Stimulated activated CD4-positive, alpha-beta T cell treated with anti-CD3 and anti-CD28 coated beads, Interleukin-15, amount 100 ng/mL, for 24 hours (primary cell): ENCODE measurements around the gene DOLPP1.
"Not testable (repeated sequence)": the region's sequence is repeated elsewhere in the genome, so short reads cannot be mapped to it uniquely, and the experiment has no call there.

Experiments
- DNase-seq: peaks from one replicate; pipeline ENCODE4 v3.0.0-alpha.2; 2020

DOLPP1 gene

DNA sequence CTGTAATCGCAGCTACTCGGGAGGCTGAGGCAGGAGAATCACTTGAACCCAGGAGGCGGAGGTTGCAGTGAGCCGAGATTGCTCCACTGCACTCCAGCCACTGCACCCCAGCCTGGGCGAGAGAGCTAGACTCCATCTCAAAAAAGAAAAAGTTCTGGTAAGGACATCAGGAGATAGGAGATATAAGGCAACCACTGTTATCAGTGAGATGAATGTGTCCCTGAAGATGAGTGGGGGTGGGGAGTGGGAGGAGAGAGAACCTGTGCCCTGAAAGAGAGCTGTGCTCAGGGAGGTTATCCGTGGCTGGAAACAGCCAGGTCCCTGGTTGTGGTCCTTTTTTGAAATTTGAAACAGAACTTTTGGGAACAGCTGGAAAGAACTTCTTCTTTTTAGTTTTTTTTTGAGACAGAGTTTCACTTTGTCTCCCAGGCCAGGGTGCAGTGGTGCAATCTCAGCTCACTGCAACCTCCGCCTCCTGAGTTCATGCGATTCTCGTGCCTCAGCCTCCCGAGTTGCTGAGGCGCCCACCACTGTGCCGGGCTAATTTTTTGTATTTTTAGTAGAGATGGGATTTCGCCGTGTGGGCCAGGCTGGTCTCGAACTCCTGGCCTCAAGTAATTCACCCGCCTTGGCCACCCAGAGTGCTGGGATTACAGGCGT is 32.9 kb downstream of the DOLPP1 start:
- no peak for DNase-seq

DNA sequence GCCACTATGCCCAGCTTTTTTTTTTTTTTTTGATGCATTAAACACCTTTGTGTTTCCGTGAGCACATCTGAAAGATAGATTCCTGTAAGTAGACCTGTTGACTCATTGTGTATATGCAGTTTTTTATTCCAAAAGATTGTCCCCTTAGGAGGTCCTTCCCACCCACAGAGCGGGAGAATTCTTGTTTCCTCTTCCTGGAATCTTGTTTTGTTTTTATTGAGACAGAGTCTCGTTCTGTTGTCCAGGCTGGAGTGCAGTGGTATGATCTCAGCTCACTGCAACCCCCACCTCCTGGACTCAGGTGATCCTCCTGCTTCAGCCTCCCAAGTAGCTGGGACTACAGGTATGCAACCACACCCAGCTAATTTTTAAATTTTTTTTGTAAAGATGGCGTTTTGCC is 37.9 kb downstream of the DOLPP1 start:
- no peak for DNase-seq

DNA sequence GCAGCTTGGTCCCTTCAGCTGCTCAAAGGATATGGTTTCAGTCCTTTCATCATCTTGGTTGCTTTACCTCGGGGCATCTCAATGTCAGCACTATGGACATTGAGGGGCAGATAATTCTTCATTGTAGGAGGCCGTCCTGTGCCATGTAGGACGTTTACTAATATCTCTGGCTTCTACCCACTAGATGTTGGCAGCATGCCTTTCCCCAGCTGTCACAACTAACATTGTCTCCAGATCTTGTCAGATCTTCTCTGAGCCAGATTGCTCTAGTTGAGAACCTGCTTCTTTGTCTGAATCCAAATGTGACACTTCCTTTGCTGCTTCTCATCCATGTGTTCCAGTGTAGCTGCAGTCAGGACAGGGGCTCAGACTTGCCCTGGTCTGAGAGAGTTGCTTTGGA is 40.6 kb downstream of the DOLPP1 start:
- no peak for DNase-seq

DNA sequence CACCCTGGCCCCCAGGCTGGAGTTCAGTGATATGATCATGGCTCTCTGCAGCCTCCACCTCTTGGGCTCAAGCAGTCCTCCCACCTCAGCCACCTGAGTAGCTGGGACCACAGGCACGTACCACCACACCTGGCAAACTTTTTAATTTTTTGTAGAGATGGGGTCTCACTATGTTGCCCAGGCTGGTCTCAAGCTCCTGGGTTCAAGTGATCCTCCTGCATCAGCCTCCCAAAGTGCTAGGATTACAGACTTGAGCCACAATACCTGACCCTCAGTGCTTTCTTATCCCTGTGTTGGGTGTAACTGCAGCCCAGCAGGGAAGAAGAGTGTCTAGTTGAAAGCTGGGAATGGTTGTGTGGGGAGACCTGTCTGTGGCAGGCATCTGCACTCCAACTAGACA is 41.2 kb downstream of the DOLPP1 start:
- DNase-seq: no peak

DNA sequence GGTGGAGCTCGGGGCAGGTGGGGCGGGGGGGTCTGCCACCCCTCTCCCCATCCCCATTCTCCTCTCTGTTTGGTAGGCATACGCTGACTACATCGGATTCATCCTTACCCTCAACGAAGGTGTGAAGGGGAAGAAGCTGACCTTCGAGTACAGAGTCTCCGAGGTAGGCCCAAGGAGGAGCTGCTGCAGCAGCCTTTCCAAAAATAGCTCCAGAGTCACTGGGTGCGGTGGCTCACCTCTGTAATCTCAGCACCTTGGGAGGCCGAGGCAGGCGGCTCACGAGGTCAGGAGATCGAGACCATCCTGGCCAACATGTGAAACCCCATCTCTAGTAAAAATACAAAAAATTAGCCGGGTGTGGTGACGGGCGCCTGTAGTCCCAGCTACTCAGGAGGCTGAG is 42.1 kb downstream of the DOLPP1 start:
- DNase-seq: not testable (repeated sequence)

GRCh38 chr9:129124506-129125069 is 43.7 kb downstream of the DOLPP1 start:
- DNase-seq: no peak

GRCh38 chr9:129125478-129125877 is 44.6 kb downstream of the DOLPP1 start:
- no peak for DNase-seq

GRCh38 chr9:129126749-129127618 is 46.1 kb downstream of the DOLPP1 start:
- DNase-seq: no peak

DNA sequence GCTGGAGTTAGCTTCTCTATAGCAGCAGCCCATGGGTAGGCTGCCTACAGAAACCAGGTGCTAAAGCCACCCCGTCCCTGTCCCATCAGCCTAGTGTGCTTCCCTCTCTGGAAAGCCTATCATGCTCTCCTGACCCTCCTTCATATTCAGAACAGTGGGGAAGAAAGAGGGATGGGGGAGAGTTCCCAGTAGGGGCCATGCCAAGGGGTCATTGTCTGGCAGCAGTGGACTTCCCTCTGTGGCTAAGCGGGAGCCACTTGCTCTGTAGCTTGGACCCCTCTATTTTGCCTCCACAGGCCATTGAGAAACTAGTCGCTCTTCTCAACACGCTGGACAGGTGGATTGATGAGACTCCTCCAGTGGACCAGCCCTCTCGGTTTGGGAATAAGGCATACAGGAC is 47.8 kb downstream of the DOLPP1 start:
- DNase-seq: no peak

- not testable (repeated sequence) for DNase-seq
Observed at GRCh38 chr9:129130271-129130670, 49.4 kb downstream of the DOLPP1 start.

DNA sequence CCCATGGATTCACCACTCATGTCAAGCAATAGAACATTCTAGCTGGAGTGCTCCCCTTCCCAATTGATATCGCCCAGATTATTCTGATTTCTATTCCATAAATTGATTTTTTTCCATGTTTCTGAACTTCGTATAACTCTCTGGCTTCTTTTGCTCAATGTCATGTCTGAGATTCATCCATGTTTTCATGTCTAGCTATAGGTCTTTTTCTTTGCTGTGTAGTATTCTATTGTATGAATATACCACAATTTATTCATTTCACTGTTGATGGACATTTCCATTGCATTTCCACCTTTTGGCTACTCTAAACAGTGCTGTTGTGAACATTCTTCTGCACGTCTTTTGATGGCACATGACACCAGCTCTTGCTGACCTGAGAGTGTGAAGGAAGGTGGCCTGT is 49.9 kb downstream of the DOLPP1 start:
- DNase-seq: no peak

DNA sequence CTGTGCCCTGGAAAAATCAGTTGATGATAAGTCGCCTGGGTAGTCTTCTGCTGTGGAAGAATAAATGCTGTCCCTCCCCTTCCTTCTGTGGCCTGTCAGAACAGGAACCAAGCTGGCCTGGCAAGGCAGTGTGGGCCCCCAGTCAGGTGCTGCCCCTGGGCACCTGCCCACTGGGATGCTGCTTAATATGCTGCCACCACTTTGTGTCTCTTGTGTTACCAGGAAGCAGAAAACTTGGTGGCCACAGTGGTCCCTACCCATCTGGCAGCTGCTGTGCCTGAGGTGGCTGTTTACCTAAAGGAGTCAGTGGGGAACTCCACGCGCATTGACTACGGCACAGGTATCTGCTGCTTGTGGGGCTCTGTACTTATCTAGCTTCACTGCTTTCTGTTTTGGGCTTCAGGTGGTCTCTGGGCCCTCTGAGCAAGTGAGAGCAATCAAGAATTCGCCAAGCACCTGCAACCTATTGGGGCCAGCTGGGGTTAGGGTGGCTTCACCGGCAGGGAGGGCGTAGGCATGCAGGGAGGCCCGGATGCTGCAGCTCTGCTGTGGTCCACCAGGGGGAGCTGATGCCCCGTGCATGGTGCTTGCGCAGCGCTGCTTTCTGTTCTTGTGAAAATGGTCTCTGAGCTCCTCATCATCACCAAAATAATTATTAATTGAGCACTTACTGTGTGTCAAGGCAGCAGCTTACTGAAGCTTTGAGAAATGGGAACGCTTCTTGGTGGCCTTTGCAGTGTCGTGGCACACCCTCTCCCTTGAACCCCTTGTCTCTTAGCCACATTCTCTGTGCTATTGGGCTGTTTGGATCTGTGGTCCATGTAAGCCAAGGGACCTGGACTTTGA is 50.6 kb downstream of the DOLPP1 start:
- DNase-seq: peak; percentile 88

DNA sequence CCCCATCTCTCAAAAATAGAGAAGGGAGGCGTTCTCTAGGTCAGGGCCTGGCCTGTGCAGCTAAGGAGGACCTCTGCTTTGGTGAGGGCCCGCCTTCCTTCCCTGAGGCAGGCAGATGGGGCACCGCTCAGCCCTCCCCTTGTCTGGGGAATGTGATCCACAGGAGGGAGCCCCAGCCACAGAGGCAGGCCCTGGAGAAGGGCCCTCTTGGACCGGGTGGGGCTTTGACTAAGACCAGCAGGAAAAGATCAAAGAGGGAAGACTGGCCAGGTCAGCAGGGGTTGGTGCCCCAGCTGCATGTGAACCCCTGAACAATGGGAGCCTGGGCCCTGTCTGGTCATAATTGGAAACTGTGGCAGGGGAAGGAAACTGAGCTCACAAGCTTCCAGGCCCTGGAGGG is 52.2 kb downstream of the DOLPP1 start:
- no peak for DNase-seq

- DNase-seq: no peak
Observed at GRCh38 chr9:129135476-129135875, 54.6 kb downstream of the DOLPP1 start.

DNA sequence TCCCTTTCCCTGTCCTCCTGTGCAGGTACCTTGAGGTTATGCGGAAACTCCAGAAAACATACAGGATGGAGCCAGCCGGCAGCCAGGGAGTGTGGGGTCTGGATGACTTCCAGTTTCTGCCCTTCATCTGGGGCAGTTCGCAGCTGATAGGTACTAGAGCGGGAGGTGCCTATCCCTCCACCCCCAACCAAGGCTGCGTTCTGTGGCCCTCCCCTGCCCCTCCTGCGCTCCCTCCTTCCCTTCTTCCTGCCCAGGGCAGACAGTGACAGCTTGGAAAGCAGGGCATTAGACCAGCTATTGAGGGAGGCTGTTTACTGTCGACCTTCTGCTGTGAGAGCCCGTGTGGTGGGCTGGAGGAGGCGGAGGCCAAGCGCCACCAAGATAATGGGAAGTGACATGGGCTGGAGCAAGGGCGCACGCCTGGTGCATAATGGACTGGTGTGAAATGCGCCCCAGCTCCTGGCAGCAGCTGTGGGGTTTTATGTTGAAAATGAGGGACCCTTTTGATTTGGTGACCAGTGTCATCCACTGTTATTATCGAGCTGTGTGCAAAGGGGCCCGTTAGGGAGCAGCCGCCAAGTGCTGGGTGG is 55.6 kb downstream of the DOLPP1 start:
- DNase-seq: no peak

GRCh38 chr9:129137292-129138143 is 56.6 kb downstream of the DOLPP1 start:
- no peak for DNase-seq

- DNase-seq: no peak
Observed at GRCh38 chr9:129138144-129138462, 57.2 kb downstream of the DOLPP1 start.

DNA sequence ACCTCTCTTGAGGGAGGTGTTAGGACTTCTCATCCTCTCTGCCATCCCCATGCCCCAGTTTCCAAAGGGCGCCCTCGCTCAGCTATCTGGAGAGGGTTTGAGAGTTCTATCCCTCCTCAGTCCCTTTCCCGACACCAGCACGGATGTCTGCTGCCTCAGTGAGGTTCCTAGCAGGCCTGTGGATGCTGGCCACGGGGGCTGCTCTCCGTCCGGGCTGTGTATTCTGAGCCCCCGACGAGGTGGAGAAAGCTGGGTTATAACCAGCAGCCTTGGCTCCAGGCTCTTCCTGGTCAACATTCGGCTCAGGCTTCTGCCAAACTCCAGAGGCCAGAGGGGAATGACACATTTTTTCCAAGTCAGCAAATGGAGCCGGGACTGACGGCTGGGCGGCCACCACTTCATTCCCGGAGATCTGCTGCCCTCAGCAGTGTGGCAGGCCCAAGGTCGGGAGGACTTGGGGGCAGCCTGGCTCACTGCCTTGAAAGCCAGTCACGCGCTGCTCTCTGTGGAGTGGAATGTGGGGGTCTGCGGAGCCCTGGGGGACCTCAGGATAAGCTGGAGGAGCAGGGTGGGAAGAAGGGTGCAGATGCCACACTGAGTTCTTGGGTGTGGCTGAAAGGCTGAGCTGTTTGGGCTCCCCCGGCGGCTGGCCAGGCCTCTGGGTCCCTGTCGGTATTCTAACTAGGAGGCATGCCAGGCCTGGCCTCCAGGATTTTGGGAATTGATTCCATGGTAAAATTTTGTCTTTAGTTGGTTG is 57.7 kb downstream of the DOLPP1 start:
- no peak for DNase-seq

DNA sequence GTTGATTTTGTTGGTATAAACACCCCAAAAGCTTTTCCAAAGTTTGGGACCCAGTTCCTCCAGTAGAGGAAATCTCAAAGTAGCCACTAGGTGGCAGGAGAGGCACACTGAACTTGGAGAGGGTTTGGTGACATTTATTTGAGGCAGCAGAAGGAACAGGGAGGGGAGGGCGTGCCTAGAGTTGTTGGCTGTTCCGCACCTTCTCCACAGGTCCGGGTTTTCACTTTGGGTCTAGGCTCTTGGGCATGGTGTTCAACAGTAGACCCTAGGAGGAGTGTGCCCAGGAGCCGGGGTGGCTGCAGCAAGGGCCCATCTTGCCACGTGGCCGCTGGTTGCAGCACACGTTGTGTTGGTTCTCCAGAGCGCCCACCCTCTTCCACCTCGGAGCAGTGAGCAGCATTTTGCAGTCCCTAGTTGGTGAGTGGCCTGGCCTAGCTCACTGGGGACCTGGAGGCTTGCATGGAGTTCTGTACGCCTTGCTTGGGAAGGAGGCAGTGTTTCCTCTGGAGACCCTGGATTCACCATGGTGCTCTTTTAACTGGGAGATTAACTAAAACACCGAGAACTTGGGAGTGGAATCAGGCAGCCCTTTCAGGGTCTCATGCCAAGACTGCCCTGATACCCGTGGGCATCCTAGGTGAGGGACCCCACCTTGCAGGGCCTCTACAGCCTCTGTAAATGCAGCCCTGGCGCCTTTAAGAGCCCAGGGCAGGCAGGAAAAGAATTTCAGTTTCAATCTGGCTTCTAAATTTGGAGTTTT is 58.5 kb downstream of the DOLPP1 start:
- DNase-seq: peak; percentile 80

GRCh38 chr9:129139993-129140396 is 59.1 kb downstream of the DOLPP1 start:
- DNase-seq: peak; percentile 87
